Measurements from ENCODE around the gene TMEM271.

The TMEM271 gene

GRCh38 chr4:576245-576821 is at the start of gene TMEM271:
TMEM271 (minus strand) TSS chr4:576295; CDS start chr4:576062, 233 bp downstream.
- no peak for DNase-seq (ENCODE audit: low read depth in 2 of 2)

- no peak for DNase-seq (ENCODE audit: low read depth in 2 of 2)
Observed at GRCh38 chr4:625631-626161, 49.6 kb upstream of the TMEM271 start.

- no peak for DNase-seq (ENCODE audit: low read depth in 2 of 2)
Observed at GRCh38 chr4:624705-625590, 48.9 kb upstream of the TMEM271 start, which contains the start of gene PDE6B. PDE6B (plus strand) TSS chr4:625573; CDS start chr4:625627, 54 bp downstream.

GRCh38 chr4:623914-624566 is 47.9 kb upstream of the TMEM271 start:
- no peak for DNase-seq (ENCODE audit: low read depth in 2 of 2)

GRCh38 chr4:622996-623913 is 47.2 kb upstream of the TMEM271 start:
- DNase-seq (ENCODE audit: low read depth in 2 of 2): no peak

GRCh38 chr4:622071-622995 is 46.2 kb upstream of the TMEM271 start:
- no peak for DNase-seq (ENCODE audit: low read depth in 2 of 2)

GRCh38 chr4:621296-622070 is 45.4 kb upstream of the TMEM271 start:
- DNase-seq (ENCODE audit: low read depth in 2 of 2): no peak

- DNase-seq (ENCODE audit: low read depth in 2 of 2): no peak
Observed at GRCh38 chr4:620851-621261, 44.8 kb upstream of the TMEM271 start.

- no peak for DNase-seq (ENCODE audit: low read depth in 2 of 2)
Observed at GRCh38 chr4:620201-620600, 44.1 kb upstream of the TMEM271 start.

GRCh38 chr4:617644-618641 is 41.8 kb upstream of the TMEM271 start:
- no peak for DNase-seq (ENCODE audit: low read depth in 2 of 2)

- no peak for DNase-seq (ENCODE audit: low read depth in 2 of 2)
Observed at GRCh38 chr4:616911-617643, 41.0 kb upstream of the TMEM271 start.

GRCh38 chr4:616091-616490 is 40.0 kb upstream of the TMEM271 start:
- DNase-seq (ENCODE audit: low read depth in 2 of 2): no peak

GRCh38 chr4:613126-613525 is 37.0 kb upstream of the TMEM271 start:
- DNase-seq (ENCODE audit: low read depth in 2 of 2): no peak

GRCh38 chr4:612749-613125 is 36.6 kb upstream of the TMEM271 start:
- DNase-seq (ENCODE audit: low read depth in 2 of 2): no peak

GRCh38 chr4:612052-612748 is 36.1 kb upstream of the TMEM271 start:
- no peak for DNase-seq (ENCODE audit: low read depth in 2 of 2)

- no peak for DNase-seq (ENCODE audit: low read depth in 2 of 2)
Observed at GRCh38 chr4:610411-611261, 34.5 kb upstream of the TMEM271 start.
